ENCODE results near the gene C13orf46. TPM values are rescaled to one million over a fixed set of nuclear protein-coding genes. Genes with fewer than 3 reads are reported as not detected.

C13orf46 gene
- total and polyA plus RNA-seq, 8 donors, result 2.9 to 23.1 (median 10.6) TPM

- FAIRE-seq (no peak), DNase-seq (peak in 1 of 6 donors; percentile 43), ATAC-seq (no peak)
- intact Hi-C loops (cut with DNase I), result no loop called here
- H3K9me3 ChIP-seq, result no peaks in the 10 kb centered on the region
- H3K27ac ChIP-seq, result no peak overlapping the region
- no peak for TF ChIP-seq CTCF (IDR thresholded peaks at IDR 0.05)
- no peaks in the 10 kb centered on the region for H3K36me3 ChIP-seq
- H3K27me3 ChIP-seq, result no peaks in the 10 kb centered on the region
- no peaks in the 10 kb centered on the region for H3K4me1 ChIP-seq
- WGBS, 2 donors, result 93 to 94% methylated on average over 22 of the region's 22 CpGs
- H3K4me3 ChIP-seq, result no peak overlapping the region
Observed at GRCh38 chr13:114013952-114014629, 40.2 kb upstream of the C13orf46 start.

DNA sequence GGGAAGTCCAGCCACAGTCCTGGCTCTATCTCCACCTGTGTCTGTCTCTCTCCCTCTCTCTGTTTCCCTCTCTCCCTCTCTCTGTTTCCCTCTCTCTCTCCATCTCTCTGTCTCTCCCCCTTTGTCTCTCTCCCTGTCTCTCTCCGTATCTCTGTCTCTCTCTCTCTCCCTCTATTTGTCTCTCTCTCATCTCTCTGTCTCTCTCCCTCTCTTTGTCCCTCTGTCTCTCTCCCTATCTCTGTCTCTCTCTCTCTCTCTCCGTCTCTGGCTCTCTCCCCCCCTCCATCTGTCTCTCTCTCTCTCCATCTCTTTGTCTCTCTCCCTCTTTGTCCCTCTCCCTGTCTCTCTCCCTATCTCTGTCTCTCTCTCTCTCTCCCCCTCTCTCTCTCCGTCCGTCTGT, 39.5 kb upstream of the C13orf46 start:
- no peak for FAIRE-seq
- no peak for TF ChIP-seq CTCF (IDR thresholded peaks at IDR 0.05)

GRCh38 chr13:114012921-114013320, 39.0 kb upstream of the C13orf46 start:
- Histone ChIP-seq H3K27me3 (no peaks in the 10 kb centered on the region), H3K4me3 (no peak overlapping the region), H3K36me3 (no peaks in the 10 kb centered on the region), H3K9me3 (no peaks in the 10 kb centered on the region), H3K4me1 (no peaks in the 10 kb centered on the region), H3K27ac (no peak overlapping the region)
- ATAC-seq (no peak), FAIRE-seq (no peak), DNase-seq (peak in 1 of 6 donors; percentile 33)
- no peak for TF ChIP-seq CTCF (IDR thresholded peaks at IDR 0.05)
- 92 to 95% methylated on average over 21 of the region's 21 CpGs for WGBS, 2 donors
- intact Hi-C loops (cut with DNase I), result no loop called here

More for the DNA sequence above, 39.5 kb upstream of the C13orf46 start:
- H3K9me3 ChIP-seq, result no peaks in the 10 kb centered on the region
- H3K27me3 ChIP-seq, result no peaks in the 10 kb centered on the region
- ATAC-seq (no peak), DNase-seq (no peak)
- intact Hi-C loops (cut with DNase I), result no loop called here
- H3K36me3 ChIP-seq, result no peaks in the 10 kb centered on the region
- no peak overlapping the region for H3K4me3 ChIP-seq
- H3K27ac ChIP-seq, result no peak overlapping the region
- H3K4me1 ChIP-seq, result no peaks in the 10 kb centered on the region
- 75 to 77% methylated on average over 4 of the region's 4 CpGs for WGBS, 2 donors

- no peaks in the 10 kb centered on the region for H3K4me1 ChIP-seq
- no peaks in the 10 kb centered on the region for H3K9me3 ChIP-seq
- no peaks in the 10 kb centered on the region for H3K27me3 ChIP-seq
- peak in 1 of 6 donors; percentile 21 for DNase-seq
- no peak for TF ChIP-seq CTCF (IDR thresholded peaks at IDR 0.05)
- no peak overlapping the region for H3K27ac ChIP-seq
- ATAC-seq, result no peak
- intact Hi-C loops (cut with DNase I), result no loop called here
- no peak overlapping the region for H3K4me3 ChIP-seq
- WGBS, 2 donors, result 92 to 96% methylated on average over 17 of the region's 17 CpGs
- no peak for FAIRE-seq
- no peaks in the 10 kb centered on the region for H3K36me3 ChIP-seq
Observed at GRCh38 chr13:114012141-114012540, 38.3 kb upstream of the C13orf46 start.

DNA sequence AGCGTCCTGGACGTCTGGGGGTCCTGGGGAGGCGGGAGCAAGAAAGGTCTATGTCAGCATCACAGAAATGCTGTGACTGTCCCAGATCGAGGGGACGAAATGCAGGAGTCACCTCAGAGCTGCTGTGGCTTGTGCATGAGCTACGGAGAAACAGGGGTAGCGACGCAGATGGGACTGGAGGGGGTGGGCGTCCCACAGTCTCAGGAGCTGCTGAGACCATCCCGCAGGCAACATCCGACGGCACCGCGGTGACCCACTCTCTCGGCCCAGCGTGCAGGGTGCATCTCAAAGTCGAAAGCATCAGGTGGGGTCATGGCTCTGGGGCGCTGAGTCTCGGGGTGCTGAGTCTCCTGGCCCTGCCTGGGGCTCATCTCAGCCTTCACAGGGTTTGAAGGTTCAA, 37.4 kb upstream of the C13orf46 start:
- DNase-seq (peak in 1 of 6 donors; percentile 46), ATAC-seq (no peak), FAIRE-seq (no peak)
- no peaks in the 10 kb centered on the region for H3K9me3 ChIP-seq
- no peak overlapping the region for H3K27ac ChIP-seq
- intact Hi-C loops (cut with DNase I), result no loop called here
- 92 to 94% methylated on average over 19 of the region's 19 CpGs for WGBS, 2 donors
- no peaks in the 10 kb centered on the region for H3K4me1 ChIP-seq
- no peak for TF ChIP-seq CTCF (IDR thresholded peaks at IDR 0.05)
- H3K27me3 ChIP-seq, result no peaks in the 10 kb centered on the region
- no peaks in the 10 kb centered on the region for H3K36me3 ChIP-seq
- no peak overlapping the region for H3K4me3 ChIP-seq
